Liver (tissue), 9 donors: Measurements from ENCODE around the gene RSAD2. TPM values are rescaled to one million over a fixed set of nuclear protein-coding genes. Genes with fewer than 3 reads are reported as not detected.

ENCODE experiments used
- DNase-seq: peaks from one replicate; pipeline ENCODE4 v3.0.0-alpha.2; 2017; ENCODE audit warnings: low spot score
- H3K27ac ChIP-seq, 2 donors: one replicate each; pipeline ENCODE4 v1.7.0; 2013; ENCODE audit warnings: inconsistent platforms in 2 of 2, low read length in 2 of 2, control low read depth in 1 of 2, low read depth in 1 of 2, mild to moderate bottlenecking in 1 of 2
- H3K27me3 ChIP-seq, 4 donors: one replicate each; pipeline versions ENCODE4 v1.6.1 to v1.7.0; 2013; ENCODE audit warnings: low read length in 3 of 4, inconsistent platforms in 1 of 4, mild to moderate bottlenecking in 1 of 4, moderate library complexity in 1 of 4; ENCODE audit not compliant: control insufficient read depth in 4 of 4, insufficient read depth in 4 of 4
- H3K36me3 ChIP-seq, 4 donors: one replicate each; pipeline versions ENCODE4 v1.6.1 to v1.7.0; 2013; ENCODE audit warnings: low read length in 3 of 4, mild to moderate bottlenecking in 3 of 4, low read depth in 1 of 4, moderate library complexity in 1 of 4; ENCODE audit not compliant: control insufficient read depth in 4 of 4, insufficient read depth in 3 of 4
- H3K4me1 ChIP-seq, 4 donors: one replicate each; pipeline versions ENCODE4 v1.6.1 to v1.7.0; 2013; ENCODE audit warnings: low read length in 3 of 4, mild to moderate bottlenecking in 3 of 4, moderate library complexity in 1 of 4; ENCODE audit not compliant: control insufficient read depth in 4 of 4, insufficient read depth in 4 of 4
- H3K4me3 ChIP-seq, 3 donors: one replicate each; pipeline versions ENCODE4 v1.6.1 to v1.7.0; 2013; ENCODE audit warnings: low read length in 3 of 3, control low read depth in 1 of 3, low read depth in 1 of 3, mild to moderate bottlenecking in 1 of 3
- H3K9ac ChIP-seq, 2 donors: one replicate each; pipeline ENCODE4 v1.7.0; 2013; ENCODE audit warnings: low read length in 2 of 2, mild to moderate bottlenecking in 2 of 2, moderate library complexity in 2 of 2, control low read depth in 1 of 2, low read depth in 1 of 2
- H3K9me3 ChIP-seq, 4 donors: one replicate each; pipeline versions ENCODE4 v1.6.1 to v1.7.0; 2013; ENCODE audit warnings: low read length in 3 of 4; ENCODE audit not compliant: control insufficient read depth in 4 of 4
- ATF3 ChIP-seq: IDR thresholded peaks from 2 replicates; pipeline ENCODE4 v1.6.1; 2016; ENCODE audit warnings: antibody characterized with exemption
- CTCF ChIP-seq: fragments of 150-350 bp; IDR thresholded peaks from 2 replicates; pipeline ENCODE4 v1.5.1; 2017; ENCODE audit warnings: improper control_type of control experiment, low read depth, low read length; ENCODE audit not compliant: missing input control
- EGR1 ChIP-seq, 2 donors: IDR thresholded peaks; 2 replicates each; pipeline ENCODE4 v1.6.1; 2016 to 2018; ENCODE audit warnings: antibody characterized with exemption in 2 of 2, low read depth in 2 of 2
- FOXA1 ChIP-seq: IDR thresholded peaks from 2 replicates; pipeline ENCODE4 v1.6.1; 2016; ENCODE audit warnings: antibody characterized with exemption
- FOXA2 ChIP-seq: IDR thresholded peaks from 2 replicates; pipeline ENCODE4 v1.6.1; 2016; ENCODE audit warnings: antibody characterized with exemption
- GABPA ChIP-seq, 2 donors: IDR thresholded peaks in 1 of 2; conservative IDR thresholded peaks in 1 of 2; 2 replicates each; pipeline ENCODE4 v1.6.1; 2016; ENCODE audit warnings: antibody characterized with exemption in 2 of 2, mild to moderate bottlenecking in 1 of 2, moderate library complexity in 1 of 2
- HNF4A ChIP-seq, 2 donors: conservative IDR thresholded peaks; 2 replicates each; pipeline ENCODE4 v1.6.1; 2016; ENCODE audit warnings: antibody characterized with exemption in 2 of 2, mild to moderate bottlenecking in 2 of 2
- HNF4G ChIP-seq: IDR thresholded peaks from 2 replicates; pipeline ENCODE4 v1.6.1; 2016; ENCODE audit warnings: antibody characterized with exemption
- JUND ChIP-seq, 2 donors: IDR thresholded peaks; 2 replicates each; pipeline ENCODE4 v1.6.1; 2016; ENCODE audit warnings: antibody characterized with exemption in 2 of 2
- MAX ChIP-seq: IDR thresholded peaks from 2 replicates; pipeline ENCODE4 v1.6.1; 2016; ENCODE audit warnings: antibody characterized with exemption
- NR2F2 ChIP-seq: IDR thresholded peaks from 2 replicates; pipeline ENCODE4 v1.6.1; 2016; ENCODE audit warnings: antibody characterized with exemption
- RAD21 ChIP-seq, 2 donors: IDR thresholded peaks; 2 replicates each; pipeline ENCODE4 v1.6.1; 2016; ENCODE audit warnings: antibody characterized with exemption in 2 of 2, mild to moderate bottlenecking in 2 of 2
- REST ChIP-seq: IDR thresholded peaks from 2 replicates; pipeline ENCODE4 v1.6.1; 2016; ENCODE audit warnings: antibody characterized with exemption, mild to moderate bottlenecking
- RXRA ChIP-seq, 2 donors: IDR thresholded peaks; 2 replicates each; pipeline ENCODE4 v1.6.1; 2017 to 2018; ENCODE audit warnings: antibody characterized with exemption in 2 of 2, mild to moderate bottlenecking in 1 of 2
- SP1 ChIP-seq: IDR thresholded peaks from 2 replicates; pipeline ENCODE4 v1.6.1; 2018; ENCODE audit warnings: antibody characterized with exemption, mild to moderate bottlenecking
- TAF1 ChIP-seq: conservative IDR thresholded peaks from 2 replicates; pipeline ENCODE4 v1.6.1; 2016; ENCODE audit warnings: antibody characterized with exemption, mild to moderate bottlenecking
- YY1 ChIP-seq: IDR thresholded peaks from 2 replicates; pipeline ENCODE4 v1.6.1; 2016; ENCODE audit warnings: antibody characterized with exemption, mild to moderate bottlenecking
- ZBTB33 ChIP-seq: IDR thresholded peaks from 2 replicates; pipeline ENCODE4 v1.6.1; 2016; ENCODE audit warnings: antibody characterized with exemption
- WGBS: extraction: QIAGEN DNeasy Blood & Tissue Kit; methylation state at CpG from one replicate; pipeline ENCODE4 v1.1.7; 2013; 5-methylcytosine and 5-hydroxymethylcytosine counted together
- polyA plus RNA-seq, 2 donors: library from polyadenylated mRNA; stranded (reverse) in 1 of 2; unstranded in 1 of 2; fragments of 200-250 nt in 1 of 2; fragments of >200 nt in 1 of 2; fragmentation: Nextera tagmentation in 1 of 2; extraction: Ambion mirVana in 1 of 2; gene quantifications; one replicate each; pipeline versions ENCODE4 v1.2.1 to v1.2.3, GENCODE V29; 2013 to 2015
- total RNA-seq, 2 donors: library from RNA; depleted of rRNA; stranded (reverse); fragments of >200 nt; gene quantifications; one replicate each; pipeline ENCODE4 v1.2.3, GENCODE V29; 2014
- donor health status: healthy.
- donor health status: healthy.
- donor health status: healthy.
- donor health status: healthy.
- donor health status: healthy.

RSAD2 gene
- total and polyA plus RNA-seq, 4 donors, result 1.3 to 15.9 (median 1.9) TPM

- no peak overlapping the region for H3K9ac ChIP-seq
- H3K4me1 ChIP-seq, result no peaks in the 10 kb centered on the region
- H3K4me3 ChIP-seq, result no peak overlapping the region
- no peak overlapping the region for H3K27ac ChIP-seq
- no peaks in the 10 kb centered on the region for H3K36me3 ChIP-seq
- DNase-seq, result no peak
- H3K9me3 ChIP-seq, result no peaks in the 10 kb centered on the region
- TF ChIP-seq HNF4G (no peak), EGR1 (IDR thresholded peaks at IDR 0.05; ENCODE audit: low read depth in 2 of 2) (no peak), RXRA (IDR thresholded peaks at IDR 0.05) (no peak), CTCF (no peak), YY1 (no peak), ATF3 (no peak), FOXA1 (no peak), GABPA (IDR thresholded peaks at IDR 0.05 in 1 of 2, conservative IDR thresholded peaks at IDR 0.05 in 1 of 2) (no peak), FOXA2 (no peak), RAD21 (IDR thresholded peaks at IDR 0.05) (no peak), ZBTB33 (no peak), TAF1 (no peak), SP1 (no peak), NR2F2 (no peak), HNF4A (conservative IDR thresholded peaks at IDR 0.05) (no peak), MAX (no peak), JUND (IDR thresholded peaks at IDR 0.05) (no peak), REST (no peak)
- H3K27me3 ChIP-seq, result no peaks in the 10 kb centered on the region
- WGBS, result 92% methylated on average over 9 of the region's 9 CpGs
These were observed 50.9 kb downstream of the RSAD2 start for GRCh38 chr2:6928452-6928851.
